IMR-90 (cell line): ENCODE measurements around the gene CLDN9. TPM values are rescaled to one million over a fixed set of nuclear protein-coding genes. Genes with fewer than 3 reads are reported as not detected.

Source experiments
- ATAC-seq: fragments of 200-7000 bp; cut with Tn5 transposase; 2 replicates; pipeline ENCODE4 v1.9.1; 2020; ENCODE audit warnings: low read depth, mild to moderate bottlenecking, moderate library complexity
- BruUV-seq: library from RNA; stranded (reverse); fragments of 400-500 nt; replicated peaks from 2 replicates; lab custom pipeline; 2021; lab: Mats Ljungman, UMichigan
- CTCF ChIA-PET: fragments of 300-600 bp; formaldehyde crosslinking; extraction: SDS; loops from one replicate; lab custom pipeline; 2021; ENCODE audit warnings: antibody characterized with exemption; lab: Yijun Ruan, JAX
- POLR2A ChIA-PET: fragments of 300-600 bp; sonication (Branson Sonifier 250); formaldehyde crosslinking; loops from one replicate; lab custom pipeline; 2022; ENCODE audit warnings: antibody characterized with exemption; ENCODE audit not compliant: unreplicated experiment; lab: Charles Lee
- DNase-seq: peaks from one replicate; pipeline ENCODE4 v3.0.0; 2013
- H2AFZ ChIP-seq: replicated peaks from 2 replicates; pipeline ENCODE3; 2013; ENCODE audit warnings: low read length, mild to moderate bottlenecking; ENCODE audit not compliant: poor library complexity
- H2AK5ac ChIP-seq: 2 replicates; pipeline ENCODE4 v1.6.1; 2013; ENCODE audit warnings: low read depth, low read length, inconsistent platforms
- H2AK9ac ChIP-seq: replicated peaks from 2 replicates; pipeline ENCODE3; 2013; ENCODE audit warnings: mild to moderate bottlenecking, low read depth, low read length, moderate library complexity; ENCODE audit not compliant: poor library complexity
- H2BK120ac ChIP-seq: 2 replicates; pipeline ENCODE4 v1.6.1; 2013; ENCODE audit warnings: low read depth, low read length, inconsistent platforms
- H2BK15ac ChIP-seq: 3 replicates; pipeline ENCODE4 v1.6.1; 2013; ENCODE audit warnings: low read depth, low read length, inconsistent platforms
- H2BK20ac ChIP-seq: 2 replicates; pipeline ENCODE4 v1.6.1; 2013; ENCODE audit warnings: low read depth, mild to moderate bottlenecking, inconsistent platforms, low read length, moderate library complexity
- H2BK5ac ChIP-seq: 2 replicates; pipeline ENCODE4 v1.6.1; 2013; ENCODE audit warnings: mild to moderate bottlenecking, low read depth, low read length, inconsistent platforms; ENCODE audit not compliant: poor library complexity, severe bottlenecking
- H3K14ac ChIP-seq: replicated peaks from 2 replicates; pipeline ENCODE4 v1.6.1; 2013; ENCODE audit warnings: low read depth, low read length, inconsistent platforms
- H3K18ac ChIP-seq: 2 replicates; pipeline ENCODE4 v1.6.1; 2013; ENCODE audit warnings: low read depth, low read length, control low read depth
- H3K23ac ChIP-seq: 2 replicates; pipeline ENCODE4 v1.6.1; 2013; ENCODE audit warnings: low read depth, low read length, inconsistent platforms
- H3K27ac ChIP-seq: 2 replicates; pipeline ENCODE4 v1.5.1; 2013; ENCODE audit warnings: mild to moderate bottlenecking, control low read depth, low read length; ENCODE audit not compliant: insufficient read depth
- H3K27me3 ChIP-seq: 2 replicates; pipeline ENCODE4 v1.6.1; 2013; ENCODE audit warnings: low read length; ENCODE audit not compliant: control insufficient read depth, insufficient read depth
- H3K36me3 ChIP-seq: 2 replicates; pipeline ENCODE4 v1.6.1; 2013; ENCODE audit warnings: low read length, mixed read lengths; ENCODE audit not compliant: control insufficient read depth, insufficient read depth
- H3K4ac ChIP-seq: 2 replicates; pipeline ENCODE4 v1.6.1; 2013; ENCODE audit warnings: low read depth, low read length, inconsistent platforms
- H3K4me1 ChIP-seq: 2 replicates; pipeline ENCODE4 v1.6.1; 2013; ENCODE audit warnings: low read length, mixed read lengths; ENCODE audit not compliant: control insufficient read depth, insufficient read depth
- H3K4me2 ChIP-seq: 2 replicates; pipeline ENCODE4 v1.6.1; 2013; ENCODE audit warnings: low read depth, mild to moderate bottlenecking, control low read depth, low read length, moderate library complexity
- H3K4me3 ChIP-seq: 2 replicates; pipeline ENCODE4 v1.5.1; 2013; ENCODE audit warnings: low read depth, mild to moderate bottlenecking, control low read depth, low read length, moderate library complexity; ENCODE audit not compliant: insufficient read depth
- H3K56ac ChIP-seq: 2 replicates; pipeline ENCODE4 v1.6.1; 2013; ENCODE audit warnings: low read length, inconsistent platforms; ENCODE audit not compliant: insufficient read depth; ENCODE audit errors: extremely low read depth
- H3K79me1 ChIP-seq, 2 experiments: 2 replicates each; pipeline ENCODE4 v1.6.1; 2013; ENCODE audit warnings: low read length in 2 of 2, inconsistent platforms in 1 of 2, low read depth in 1 of 2
- H3K9ac ChIP-seq: 2 replicates; pipeline ENCODE4 v1.6.1; 2013; ENCODE audit warnings: low read depth, low read length, control low read depth
- H3K9me1 ChIP-seq: 2 replicates; pipeline ENCODE4 v1.6.1; 2013; ENCODE audit warnings: low read length, inconsistent platforms; ENCODE audit not compliant: insufficient read depth
- H3K9me3 ChIP-seq: 2 replicates; pipeline ENCODE4 v1.6.1; 2013; ENCODE audit warnings: low read length; ENCODE audit not compliant: control insufficient read depth, insufficient read depth
- H4K20me1 ChIP-seq: 2 replicates; pipeline ENCODE4 v1.6.1; 2013; ENCODE audit warnings: low read length, inconsistent platforms; ENCODE audit not compliant: insufficient read depth
- H4K5ac ChIP-seq: 2 replicates; pipeline ENCODE4 v1.6.1; 2013; ENCODE audit warnings: mild to moderate bottlenecking, low read depth, low read length, control low read depth
- H4K8ac ChIP-seq, 2 experiments: 2 replicates each; pipeline ENCODE4 v1.6.1; 2013; ENCODE audit warnings: low read depth in 2 of 2, low read length in 2 of 2, control low read depth in 1 of 2, inconsistent platforms in 1 of 2
- H4K91ac ChIP-seq: 2 replicates; pipeline ENCODE4 v1.6.1; 2013; ENCODE audit warnings: low read depth, low read length, inconsistent platforms; ENCODE audit not compliant: insufficient read depth
- CEBPB ChIP-seq: IDR thresholded peaks from 2 replicates; pipeline ENCODE4 v1.6.1; 2012; ENCODE audit warnings: low read depth, low read length, improper control_type of control experiment
- MAZ ChIP-seq: IDR thresholded peaks from 2 replicates; pipeline ENCODE4 v1.6.1; 2012; ENCODE audit warnings: low read depth, mild to moderate bottlenecking, low read length, improper control_type of control experiment, moderate library complexity, borderline replicate concordance
- MXI1 ChIP-seq: IDR thresholded peaks from 2 replicates; pipeline ENCODE4 v1.6.1; 2012; ENCODE audit warnings: low read depth, mild to moderate bottlenecking, low read length, moderate library complexity, borderline replicate concordance
- NFE2L2 ChIP-seq: fragments of 150-350 bp; IDR thresholded peaks from 2 replicates; pipeline ENCODE4 v1.6.1; 2016; ENCODE audit warnings: low read depth, mild to moderate bottlenecking, low read length
- POLR2A ChIP-seq: IDR thresholded peaks from 2 replicates; pipeline ENCODE4 v1.6.1; 2012; ENCODE audit warnings: mild to moderate bottlenecking, low read depth, low read length
- RAD21 ChIP-seq: IDR thresholded peaks from 2 replicates; pipeline ENCODE4 v1.6.1; 2012; ENCODE audit warnings: low read length, improper control_type of control experiment
- WGBS, 2 experiments: methylation state at CpG; one replicate each; pipeline versions ENCODE4 v1.1.5 to v1.1.7; 2013; ENCODE audit warnings: missing lambda C conversion rate in 2 of 2; ENCODE audit not compliant: insufficient read length in 1 of 2; ENCODE audit errors: extremely low coverage in 2 of 2; 5-methylcytosine and 5-hydroxymethylcytosine counted together
- dilution Hi-C: fragments of 300-500 bp; cut with HindIII; formaldehyde crosslinking; loops from one replicate; pipeline ENCODE4 v1.14.3; 2018; ENCODE audit warnings: low sequenced_read_pairs; ENCODE audit not compliant: unreplicated experiment
- in situ Hi-C: fragments of 300-500 bp; cut with MboI; formaldehyde crosslinking; loops from 3 replicates; pipeline ENCODE4 v1.14.3; 2019; ENCODE audit warnings: low sequenced_read_pairs, inconsistent platforms, mixed read lengths
- intact Hi-C: fragments of 100-400 bp; cut with micrococcal nuclease; formaldehyde crosslinking; loops from 2 replicates; pipeline ENCODE4 v1.10.0; 2022
- polyA plus RNA-seq, 3 experiments: library from polyadenylated mRNA; depleted of rRNA; stranded (reverse); fragments of >200 nt; gene quantifications; 2 replicates each; pipeline ENCODE4 v1.2.3, GENCODE V29; 2012; ENCODE audit warnings: low replicate concordance in 1 of 3
- total RNA-seq: library from RNA; depleted of rRNA; stranded (reverse); fragments of >200 nt; gene quantifications from 2 replicates; pipeline ENCODE4 v1.2.3, GENCODE V29; 2012
- TF ChIP-seq, protein P1 (sequence below): fragments of 150-350 bp; IDR thresholded peaks from 2 replicates; pipeline ENCODE4 v1.6.1; 2017; ENCODE audit warnings: mild to moderate bottlenecking, antibody characterized with exemption, low read length, low read depth

CLDN9 gene
- total and polyA plus RNA-seq, 2 of the 4 experiments (the other 2 are of a cell fraction) = 0.05 TPM; not detected in 1

- H3K56ac ChIP-seq = no peak overlapping the region
- H2BK5ac ChIP-seq = peak overlapping the region; percentile 27
- ATAC-seq (peak; percentile 15), DNase-seq (no peak)
- no peak overlapping the region for H2BK20ac ChIP-seq
- peak overlapping the region; percentile 59; the same call in 1 of the 2 replicates for H3K27ac ChIP-seq
- peak overlapping the region; percentile 66 for H3K9ac ChIP-seq
- ChIA-PET CTCF (interaction anchor here (0.5 to 2.2 kb wide), 9 partner anchors 11 to 113 kb away, joined by 3 to 9 read pairs (median 4); partner anchors contain the start of gene ZNF213), POLR2A (interaction anchor here (0.9 kb wide), 1 partner anchor 39 kb away, joined by 12 read pairs; the partner anchor contains the start of gene TNFRSF12A)
- peak overlapping the region; percentile 56 for H2AK5ac ChIP-seq
- H3K9me3 ChIP-seq = no peaks in the 10 kb centered on the region
- H4K20me1 ChIP-seq = no peaks in the 10 kb centered on the region; the same call in 1 of the 2 replicates
- no peak overlapping the region for H3K18ac ChIP-seq
- H3K4ac ChIP-seq = peak overlapping the region; percentile 90
- intact Hi-C loops (loop anchor here (1.0 to 2.0 kb wide), 4 partner anchors 48 to 108 kb away; no protein-coding TSS in a partner anchor), in situ Hi-C loops (no loop called here), dilution Hi-C loops (no loop called here)
- peak overlapping the region; percentile 97 for H3K14ac ChIP-seq
- no peaks in the 10 kb centered on the region for H3K27me3 ChIP-seq
- H2BK15ac ChIP-seq = no peak overlapping the region
- H3K4me2 ChIP-seq = peak overlapping the region; percentile 86
- H3K23ac ChIP-seq = peak overlapping the region; percentile 87
- no TSS peak for BruUV-seq
- TF ChIP-seq MAZ (peak; percentile 11; the same call in 1 of the 2 replicates), NFE2L2 (no peak), MXI1 (no peak), POLR2A (no peak), RAD21 (no peak), CEBPB (no peak)
- TF ChIP-seq, protein P1, sequence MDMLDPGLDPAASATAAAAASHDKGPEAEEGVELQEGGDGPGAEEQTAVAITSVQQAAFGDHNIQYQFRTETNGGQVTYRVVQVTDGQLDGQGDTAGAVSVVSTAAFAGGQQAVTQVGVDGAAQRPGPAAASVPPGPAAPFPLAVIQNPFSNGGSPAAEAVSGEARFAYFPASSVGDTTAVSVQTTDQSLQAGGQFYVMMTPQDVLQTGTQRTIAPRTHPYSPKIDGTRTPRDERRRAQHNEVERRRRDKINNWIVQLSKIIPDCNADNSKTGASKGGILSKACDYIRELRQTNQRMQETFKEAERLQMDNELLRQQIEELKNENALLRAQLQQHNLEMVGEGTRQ = no peak
- no peaks in the 10 kb centered on the region for H3K36me3 ChIP-seq
- H2BK120ac ChIP-seq = no peak overlapping the region
- peaks cover 5% of the 10 kb centered on the region for H3K4me1 ChIP-seq
- peak overlapping the region; percentile 5; the same call in 1 of the 2 replicates for H4K5ac ChIP-seq
- peak overlapping the region; percentile 65; the same call in 1 of the 2 replicates for H4K91ac ChIP-seq
- H4K8ac ChIP-seq = peak overlapping the region; percentile 96 to 100; a peak in 3 of 4 replicates
- H2AK9ac ChIP-seq = peak overlapping the region; percentile 65
- 20% methylated on average over 17 of the region's 77 CpGs; no CpG with 5 or more reads in 1 of the 2 experiments for WGBS, 2 experiments
- peaks cover 0 to 16% of the 10 kb centered on the region in 2 experiments; a peak in 1 of 4 replicates for H3K79me1 ChIP-seq
- peaks cover 10% of the 10 kb centered on the region for H3K9me1 ChIP-seq
- H3K4me3 ChIP-seq = peak overlapping the region; percentile 75
- peak overlapping the region; percentile 100 for H2AFZ ChIP-seq
Measured at GRCh38 chr16:3058139-3059030, 45.7 kb downstream of the CLDN9 start.
